HG03025 (cell line): ENCODE results near the gene CYP3A5.

Source experiments
- ATAC-seq: cut with Tn5 transposase; IDR thresholded peaks from one replicate; pipeline ENCODE4 v1.9.1; 2021; ENCODE audit warnings: mild to moderate bottlenecking, moderate library complexity; ENCODE audit not compliant: unreplicated experiment, low FRiP score

CYP3A5 gene

DNA sequence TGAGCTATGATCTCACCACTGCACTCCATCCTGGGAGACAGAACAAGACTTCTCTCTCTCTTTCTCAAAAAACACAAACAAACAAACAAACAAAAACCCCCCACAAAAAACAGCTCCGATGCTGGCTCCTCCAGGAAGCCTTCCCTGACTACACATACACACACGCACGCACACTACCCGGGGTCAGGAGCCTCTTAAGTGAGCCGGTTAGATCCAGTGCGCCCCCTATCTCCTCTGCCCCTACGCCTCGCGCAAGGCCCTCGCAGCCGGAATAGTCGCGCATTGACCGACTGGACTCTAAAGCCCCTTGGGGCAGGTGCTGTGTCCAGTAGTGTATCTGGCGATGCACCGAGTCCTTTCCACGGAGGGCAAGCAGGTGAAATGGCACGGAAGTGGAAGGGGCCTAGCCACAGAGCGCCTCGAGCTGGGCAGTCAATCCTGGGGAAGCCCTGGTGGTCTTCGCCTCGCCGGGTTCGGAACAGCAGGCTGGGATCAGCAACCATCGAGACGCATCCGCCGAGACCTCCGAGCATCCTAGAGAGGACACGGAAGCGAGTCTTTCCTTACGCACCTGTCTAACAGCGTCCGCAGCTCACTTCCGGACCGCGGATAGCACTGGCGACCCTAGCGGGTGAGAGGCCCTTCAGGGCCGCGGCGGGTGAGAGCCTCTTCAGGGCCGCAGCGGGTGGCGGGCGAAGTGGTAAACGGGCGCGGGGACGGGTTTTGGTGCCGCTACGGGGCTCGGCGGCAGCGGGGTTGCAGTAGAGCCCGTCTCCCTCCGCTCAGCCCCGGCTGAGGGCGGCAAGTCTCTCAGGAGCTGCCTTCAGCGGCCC is 63.2 kb downstream of the CYP3A5 start, which contains the start of gene ZSCAN25:
Gene ZSCAN25 (plus strand): TSS at position 588 of the 833 bp plus-strand sequence. CDS start 2,661 bp downstream, outside the sequence.
- ATAC-seq: peak; percentile 85

DNA sequence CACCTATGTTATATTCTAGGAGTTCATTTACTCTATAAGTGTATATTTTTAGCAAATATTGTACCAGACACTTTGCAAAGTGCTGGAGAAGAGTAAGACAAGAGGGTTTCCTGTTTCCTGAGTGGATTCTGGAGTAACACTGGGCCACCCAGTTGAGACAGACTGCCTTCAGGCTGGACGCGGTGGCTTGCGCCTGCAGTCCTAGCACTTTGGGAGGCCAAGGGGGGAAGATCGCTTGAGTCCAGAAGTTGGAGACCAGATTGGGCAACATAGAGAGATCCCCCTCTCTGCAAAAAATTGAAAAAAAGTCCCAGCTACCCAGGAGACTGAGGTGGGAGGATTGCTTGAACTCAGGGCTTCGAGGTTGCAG is 63.8 kb downstream of the CYP3A5 start:
- no peak for ATAC-seq

DNA sequence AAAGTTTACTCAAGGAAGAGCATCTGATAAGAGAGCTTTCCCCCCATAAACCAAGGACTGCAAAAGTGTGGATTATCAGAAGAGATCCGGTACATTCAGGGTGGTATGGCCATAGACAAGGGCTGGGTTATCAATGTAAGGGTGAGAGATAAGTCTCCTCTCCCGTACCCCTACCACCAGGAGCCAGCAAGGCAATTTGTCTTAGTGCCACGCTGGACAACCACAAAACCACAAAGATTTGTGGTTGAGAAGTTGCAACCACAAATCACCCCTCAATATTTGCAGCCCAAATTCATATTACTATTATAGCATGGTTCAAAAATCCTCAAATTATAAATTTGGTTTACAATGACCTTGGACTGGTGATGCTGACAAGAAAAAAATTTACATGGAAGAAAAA is 65.3 kb downstream of the CYP3A5 start:
- no peak for ATAC-seq

DNA sequence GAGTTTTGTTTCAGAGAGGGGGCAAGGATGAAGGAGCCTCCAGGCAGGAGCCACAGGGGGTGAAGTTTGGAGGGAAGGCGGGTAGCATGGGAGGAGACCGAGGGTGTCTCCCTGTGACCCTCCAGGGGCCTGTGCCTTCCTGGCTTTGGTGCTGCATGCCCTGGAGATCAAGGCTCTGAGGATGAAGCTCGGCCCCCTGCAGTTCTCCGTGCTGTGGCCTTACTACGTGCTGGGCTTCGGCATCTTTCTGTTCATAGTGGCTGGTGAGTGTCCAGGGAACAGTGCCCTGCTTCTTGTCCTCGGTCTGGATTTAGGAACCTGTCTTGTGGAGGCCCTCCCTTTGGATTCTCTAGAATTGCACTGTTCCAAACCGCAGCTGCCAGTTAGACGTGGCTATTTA is 72.2 kb downstream of the CYP3A5 start:
- no peak for ATAC-seq

DNA sequence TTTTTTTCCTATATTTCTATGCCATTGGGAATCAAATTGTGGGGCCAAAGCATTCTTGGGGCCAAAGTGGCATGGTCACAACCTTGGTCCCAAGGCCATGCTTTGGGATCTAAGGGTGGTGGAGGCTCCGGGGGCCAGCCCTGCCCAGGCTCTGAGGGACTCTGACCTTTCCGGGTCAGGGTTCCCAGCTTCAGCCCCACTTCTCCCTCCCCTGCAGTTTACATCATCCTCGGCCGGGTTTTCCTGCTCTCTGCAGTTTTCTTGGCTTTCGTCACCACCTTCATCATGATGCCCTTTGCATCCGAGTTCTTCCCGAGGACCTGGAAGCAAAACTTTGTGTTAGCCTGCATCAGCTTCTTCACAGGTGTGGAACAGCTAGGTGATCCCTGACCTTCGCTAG is 73.3 kb downstream of the CYP3A5 start:
- no peak for ATAC-seq

DNA sequence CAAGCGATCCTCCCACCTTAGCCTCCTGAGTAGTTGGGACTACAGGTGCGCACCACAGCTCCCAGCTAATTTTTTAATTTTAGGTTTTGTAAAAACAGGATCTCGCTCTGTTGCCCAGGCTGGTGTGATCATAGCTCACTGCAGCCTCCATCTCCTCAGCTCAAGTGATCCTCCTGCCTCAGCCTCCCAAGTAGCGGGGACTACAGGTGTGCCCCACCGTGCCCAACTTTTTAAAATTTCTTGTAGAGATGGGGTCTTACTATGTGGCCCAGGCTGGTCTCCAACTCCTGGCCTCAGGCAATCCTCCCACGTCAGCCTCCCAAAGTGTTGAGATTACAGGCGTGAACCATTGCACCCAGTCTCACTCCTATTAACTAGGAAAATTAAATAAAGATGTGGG is 74.3 kb downstream of the CYP3A5 start:
- ATAC-seq: no peak

DNA sequence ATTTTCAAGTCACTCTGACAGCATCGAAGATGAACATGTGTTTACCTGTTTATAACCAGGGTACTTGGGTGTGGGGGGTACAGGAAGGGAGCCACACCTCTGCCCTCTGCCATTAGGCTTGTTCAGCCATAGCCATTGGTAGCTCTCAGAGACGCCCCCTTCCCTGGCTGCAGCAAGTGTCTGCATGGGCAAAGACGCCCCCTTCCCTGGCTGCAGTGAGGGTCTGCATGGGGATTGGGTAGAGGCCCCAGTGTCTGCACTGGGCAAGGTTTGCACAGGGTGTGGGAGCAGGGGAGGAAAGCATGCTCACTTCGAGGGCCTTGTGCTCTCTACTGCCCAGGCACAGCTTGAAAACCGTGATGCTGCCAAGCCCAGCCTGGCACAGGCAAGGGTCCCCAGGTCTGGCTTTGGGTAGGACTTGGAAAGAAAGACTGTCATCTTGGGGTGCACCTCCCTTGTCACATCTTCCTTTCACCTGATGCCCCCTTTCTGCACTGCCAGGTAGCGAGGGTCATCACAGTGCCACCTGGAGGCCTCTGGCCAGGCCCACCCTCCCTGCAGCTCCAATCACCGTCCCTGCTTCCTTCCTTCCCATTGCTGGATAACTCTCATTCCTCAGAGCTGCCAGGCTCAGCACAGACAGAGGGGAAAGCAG is 78.0 kb downstream of the CYP3A5 start:
- ATAC-seq: no peak

DNA sequence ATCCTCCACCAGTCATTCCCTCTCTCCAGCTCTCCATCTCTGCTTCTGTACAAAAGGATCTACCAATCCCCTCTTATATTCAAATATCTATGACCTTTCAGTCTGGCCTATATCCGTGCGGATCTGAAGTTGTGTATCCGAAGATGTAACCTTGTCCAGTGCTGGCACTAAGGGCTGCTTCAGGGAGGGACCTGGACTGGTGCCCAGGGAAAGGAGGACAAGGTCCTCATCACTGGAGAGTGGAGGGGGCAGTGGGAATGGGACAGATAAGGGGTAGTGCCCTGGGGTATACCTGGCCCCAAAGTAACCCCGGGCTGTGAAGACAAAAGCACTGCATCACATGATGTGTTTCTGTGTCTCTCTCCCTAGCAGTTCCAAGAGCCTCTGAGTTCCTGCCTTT is 80.0 kb downstream of the CYP3A5 start:
- no peak for ATAC-seq
